H9 (cell line): ENCODE results near the gene NXPH1. TPM values are rescaled to one million over a fixed set of nuclear protein-coding genes. Genes with fewer than 3 reads are reported as not detected.

Experiments
- DNase-seq: peaks from one replicate; pipeline ENCODE4 v3.0.0-alpha.2; 2017
- H2AFZ ChIP-seq: one replicate; pipeline ENCODE4 v1.6.1; 2013; ENCODE audit warnings: mild to moderate bottlenecking, low read length, control low read depth, moderate library complexity
- H2AK5ac ChIP-seq: 2 replicates; pipeline ENCODE4 v1.6.1; 2013; ENCODE audit warnings: low read length, control low read depth, mixed read lengths; ENCODE audit not compliant: insufficient read length
- H2BK120ac ChIP-seq: one replicate; pipeline ENCODE4 v1.6.1; 2013; ENCODE audit warnings: low read depth, mild to moderate bottlenecking, low read length, control low read depth, inconsistent platforms; ENCODE audit not compliant: poor library complexity, severe bottlenecking
- H2BK12ac ChIP-seq: 2 replicates; pipeline ENCODE4 v1.6.1; 2013; ENCODE audit warnings: low read length, control low read depth, mixed read lengths, low read depth; ENCODE audit not compliant: insufficient read length
- H2BK15ac ChIP-seq: 2 replicates; pipeline ENCODE4 v1.6.1; 2013; ENCODE audit warnings: low read depth, low read length, control low read depth
- H2BK20ac ChIP-seq: one replicate; pipeline ENCODE4 v1.6.1; 2013; ENCODE audit warnings: low read depth, mild to moderate bottlenecking, low read length, control low read depth, inconsistent platforms; ENCODE audit not compliant: poor library complexity, severe bottlenecking
- H2BK5ac ChIP-seq: 2 replicates; pipeline ENCODE4 v1.6.1; 2013; ENCODE audit warnings: low read length, control low read depth, mixed read lengths; ENCODE audit not compliant: insufficient read length
- H3K14ac ChIP-seq: 2 replicates; pipeline ENCODE4 v1.6.1; 2013; ENCODE audit warnings: low read length, control low read depth; ENCODE audit not compliant: insufficient read depth
- H3K18ac ChIP-seq: 2 replicates; pipeline ENCODE4 v1.6.1; 2013; ENCODE audit warnings: low read depth, mild to moderate bottlenecking, mixed read lengths, low read length, control low read depth; ENCODE audit not compliant: insufficient read length
- H3K23ac ChIP-seq: 2 replicates; pipeline ENCODE4 v1.6.1; 2013; ENCODE audit warnings: low read length, control low read depth, mixed read lengths, low read depth; ENCODE audit not compliant: insufficient read length
- H3K23me2 ChIP-seq: 2 replicates; pipeline ENCODE4 v1.6.1; 2013; ENCODE audit warnings: low read depth, mild to moderate bottlenecking, mixed read lengths, low read length, control low read depth; ENCODE audit not compliant: insufficient read length, poor library complexity, severe bottlenecking
- H3K27ac ChIP-seq: 2 replicates; pipeline ENCODE4 v1.5.1; 2013; ENCODE audit warnings: low read length, control low read depth, mixed read lengths, low read depth; ENCODE audit not compliant: insufficient read length
- H3K27me3 ChIP-seq: 2 replicates; pipeline ENCODE4 v1.6.1; 2013; ENCODE audit warnings: low read length, control low read depth, inconsistent platforms; ENCODE audit not compliant: insufficient read depth
- H3K4ac ChIP-seq: 2 replicates; pipeline ENCODE4 v1.6.1; 2013; ENCODE audit warnings: low read depth, mild to moderate bottlenecking, control low read depth, inconsistent platforms, low read length, moderate library complexity
- H3K4me1 ChIP-seq: 2 replicates; pipeline ENCODE4 v1.6.1; 2013; ENCODE audit warnings: low read length, control low read depth, inconsistent platforms; ENCODE audit not compliant: insufficient read depth
- H3K4me2 ChIP-seq: 2 replicates; pipeline ENCODE4 v1.6.1; 2013; ENCODE audit warnings: low read length, control low read depth, mixed read lengths; ENCODE audit not compliant: insufficient read length, insufficient read depth
- H3K56ac ChIP-seq: 2 replicates; pipeline ENCODE4 v1.6.1; 2013; ENCODE audit warnings: low read depth, mild to moderate bottlenecking, mixed read lengths, low read length, control low read depth; ENCODE audit not compliant: insufficient read length
- H3K79me1 ChIP-seq: 2 replicates; pipeline ENCODE4 v1.6.1; 2013; ENCODE audit warnings: low read depth, mild to moderate bottlenecking, moderate library complexity, low read length, control low read depth, inconsistent platforms; ENCODE audit not compliant: insufficient read depth, poor library complexity, severe bottlenecking
- H3K79me2 ChIP-seq: 2 replicates; pipeline ENCODE4 v1.6.1; 2013; ENCODE audit warnings: low read length, control low read depth, inconsistent platforms; ENCODE audit not compliant: insufficient read depth
- H3K9ac ChIP-seq: 2 replicates; pipeline ENCODE4 v1.6.1; 2013; ENCODE audit warnings: low read length, control low read depth, mixed read lengths; ENCODE audit not compliant: insufficient read length; ENCODE audit errors: extremely low read depth
- H3K9me3 ChIP-seq: one replicate; pipeline ENCODE4 v1.6.1; 2013; ENCODE audit warnings: low read depth, low read length, inconsistent platforms; ENCODE audit not compliant: control insufficient read depth
- H3T11ph ChIP-seq: one replicate; pipeline ENCODE4 v1.6.1; 2013; ENCODE audit warnings: mild to moderate bottlenecking, low read length, control low read depth, inconsistent platforms
- H4K20me1 ChIP-seq: one replicate; pipeline ENCODE4 v1.6.1; 2013; ENCODE audit not compliant: control insufficient read depth, insufficient read length, insufficient read depth
- H4K5ac ChIP-seq: 2 replicates; pipeline ENCODE4 v1.6.1; 2013; ENCODE audit warnings: low read depth, mild to moderate bottlenecking, mixed read lengths, low read length, control low read depth; ENCODE audit not compliant: insufficient read length
- H4K8ac ChIP-seq: replicated peaks from 2 replicates; pipeline ENCODE4 v1.6.1; 2013; ENCODE audit warnings: low read length, control low read depth, mixed read lengths, low read depth; ENCODE audit not compliant: insufficient read length
- H4K91ac ChIP-seq: 2 replicates; pipeline ENCODE4 v1.6.1; 2013; ENCODE audit warnings: low read depth, mild to moderate bottlenecking, moderate library complexity, mixed read lengths, low read length, control low read depth; ENCODE audit not compliant: insufficient read length
- H3K27ac Mint-ChIP-seq, 3 experiments: 2 replicates in 2 of 3; 3 replicates in 1 of 3; pipeline ENCODE4 v1.8.0; 2020 to 2021; ENCODE audit warnings: mixed read lengths in 3 of 3, mild to moderate bottlenecking in 1 of 3, moderate library complexity in 1 of 3
- H3K27me3 Mint-ChIP-seq: 2 replicates; pipeline ENCODE4 v1.8.0; 2021; ENCODE audit warnings: low read depth, mild to moderate bottlenecking, moderate library complexity, mixed read lengths
- H3K36me3 Mint-ChIP-seq, 3 experiments: 2 replicates in 2 of 3; 3 replicates in 1 of 3; pipeline ENCODE4 v1.8.0; 2020 to 2021; ENCODE audit warnings: low read depth in 3 of 3, mixed read lengths in 3 of 3; ENCODE audit not compliant: insufficient read depth in 1 of 3
- H3K4me1 Mint-ChIP-seq, 2 experiments: 2 replicates each; pipeline ENCODE4 v1.8.0; 2020; ENCODE audit warnings: mixed read lengths in 2 of 2
- H3K4me3 Mint-ChIP-seq, 2 experiments: 2 replicates in 1 of 2; 3 replicates in 1 of 2; pipeline ENCODE4 v1.8.0; 2020 to 2021; ENCODE audit warnings: mild to moderate bottlenecking in 2 of 2, mixed read lengths in 2 of 2, moderate library complexity in 1 of 2
- H3K9me3 Mint-ChIP-seq, 2 experiments: 2 replicates in 1 of 2; 3 replicates in 1 of 2; pipeline ENCODE4 v1.8.0; 2020; ENCODE audit warnings: mild to moderate bottlenecking in 2 of 2, mixed read lengths in 2 of 2, moderate library complexity in 1 of 2
- CTCF ChIP-seq: fragments of 200-600 bp; sonication (generic); conservative IDR thresholded peaks from 3 replicates; pipeline ENCODE4 v1.8.0; 2021; ENCODE audit warnings: antibody characterized with exemption, mild to moderate bottlenecking
- WGBS: extraction: QIAGEN DNeasy Blood & Tissue Kit; methylation state at CpG from one replicate; pipeline ENCODE4 v1.1.7; 2013; ENCODE audit warnings: missing lambda C conversion rate, low lambda C conversion rate, mixed read lengths; ENCODE audit not compliant: insufficient read length; ENCODE audit errors: extremely low coverage; 5-methylcytosine and 5-hydroxymethylcytosine counted together
- total RNA-seq: library from RNA; stranded (reverse); gene quantifications from 2 replicates; pipeline ENCODE4 v1.2.1, GENCODE V29; 2021

NXPH1 gene
- total RNA-seq, 1 experiment from 2014 or later: 0.15 TPM

GRCh38 chr7:8408871-8409270 is 24.5 kb upstream of the NXPH1 start:
- Histone ChIP-seq H2BK12ac (no peak overlapping the region), H2AK5ac (no peak overlapping the region), H3K14ac (no peak overlapping the region), H3K9ac (no peak overlapping the region), H2AFZ (no peak overlapping the region), H3K23me2 (no peaks in the 10 kb centered on the region), H2BK15ac (no peak overlapping the region), H4K8ac (no peak overlapping the region), H2BK5ac (no peak overlapping the region), H3K27me3 (no peaks in the 10 kb centered on the region), H3K23ac (no peak overlapping the region), H4K20me1 (no peaks in the 10 kb centered on the region), H3T11ph (no peak overlapping the region), H3K9me3 (no peaks in the 10 kb centered on the region), H3K56ac (no peak overlapping the region), H3K4me2 (no peak overlapping the region), H3K79me1 (no peaks in the 10 kb centered on the region), H3K27ac (no peak overlapping the region), H2BK20ac (no peak overlapping the region), H4K91ac (no peak overlapping the region), H3K79me2 (no peaks in the 10 kb centered on the region), H2BK120ac (no peak overlapping the region), H3K4me1 (no peaks in the 10 kb centered on the region; the same call in 1 of the 2 replicates), H3K4ac (no peak overlapping the region), H4K5ac (no peak overlapping the region), H3K18ac (no peak overlapping the region)
- Mint-ChIP-seq H3K36me3 (peaks cover 0 to 4% (median 2%) of the 10 kb centered on the region in 3 experiments; a peak in 2 of 7 replicates), H3K4me1 (peaks cover 2 to 10% of the 10 kb centered on the region in 2 experiments; a peak in 3 of 4 replicates), H3K4me3 (no peak overlapping the region), H3K27me3 (no peaks in the 10 kb centered on the region), H3K27ac (no peak overlapping the region), H3K9me3 (peaks cover 0 to 4% of the 10 kb centered on the region in 2 experiments; a peak in 2 of 5 replicates)
- no peak for TF ChIP-seq CTCF
- no peak for DNase-seq
- WGBS: no CpG with 5 or more reads among the region's 1 CpG
